ENCODE data around the gene SMYD5. TPM values are rescaled to one million over a fixed set of nuclear protein-coding genes. Genes with fewer than 3 reads are reported as not detected.

The SMYD5 gene
- polyA plus RNA-seq, 4 donors, result 28.9 to 36.4 (median 33.6) TPM

- DNase-seq (ENCODE audit: low read depth in 4 of 4, low spot score in 3 of 4), result no peak
Measured at GRCh38 chr2:73203055-73203681, 10.9 kb upstream of the SMYD5 start.

- no peak for DNase-seq (ENCODE audit: low read depth in 4 of 4, low spot score in 3 of 4)
Measured at GRCh38 chr2:73205611-73206010, 8.4 kb upstream of the SMYD5 start.

GRCh38 chr2:73208258-73208657 is 5.8 kb upstream of the SMYD5 start:
- no peak for DNase-seq (ENCODE audit: low read depth in 4 of 4, low spot score in 3 of 4)

GRCh38 chr2:73210019-73210418 is 4.0 kb upstream of the SMYD5 start:
- DNase-seq (ENCODE audit: low read depth in 4 of 4, low spot score in 3 of 4), result no peak

GRCh38 chr2:73210696-73211095 is 3.3 kb upstream of the SMYD5 start:
- no peak for DNase-seq (ENCODE audit: low read depth in 4 of 4, low spot score in 3 of 4)

GRCh38 chr2:73212098-73212447 is 2.0 kb upstream of the SMYD5 start:
- DNase-seq (ENCODE audit: low read depth in 4 of 4, low spot score in 3 of 4), result no peak

GRCh38 chr2:73212448-73213176 is 1.4 kb upstream of the SMYD5 start:
- DNase-seq (ENCODE audit: low read depth in 4 of 4, low spot score in 3 of 4), result peak in 1 of 4 donors; percentile 16

- no peak for DNase-seq (ENCODE audit: low read depth in 4 of 4, low spot score in 3 of 4)
Measured at GRCh38 chr2:73215254-73215653, 1.2 kb downstream of the SMYD5 start.

- no peak for DNase-seq (ENCODE audit: low read depth in 4 of 4, low spot score in 3 of 4)
Measured at GRCh38 chr2:73217160-73217559, 3.1 kb downstream of the SMYD5 start.

- DNase-seq (ENCODE audit: low read depth in 4 of 4, low spot score in 3 of 4), result no peak
Measured at GRCh38 chr2:73217826-73218225, 3.8 kb downstream of the SMYD5 start.

- no peak for DNase-seq (ENCODE audit: low read depth in 4 of 4, low spot score in 3 of 4)
Measured at GRCh38 chr2:73218298-73218697, 4.3 kb downstream of the SMYD5 start.

GRCh38 chr2:73223821-73224220 is 9.8 kb downstream of the SMYD5 start:
- DNase-seq (ENCODE audit: low read depth in 4 of 4, low spot score in 3 of 4), result no peak

- DNase-seq (ENCODE audit: low read depth in 4 of 4, low spot score in 3 of 4), result no peak
Measured at GRCh38 chr2:73225513-73226360, 11.7 kb downstream of the SMYD5 start.

- no peak for DNase-seq (ENCODE audit: low read depth in 4 of 4, low spot score in 3 of 4)
Measured at GRCh38 chr2:73227086-73227485, 13.0 kb downstream of the SMYD5 start.

- no peak for DNase-seq (ENCODE audit: low read depth in 4 of 4, low spot score in 3 of 4)
Measured at GRCh38 chr2:73228631-73229030, 14.6 kb downstream of the SMYD5 start.

GRCh38 chr2:73232403-73233153 is 18.5 kb downstream of the SMYD5 start:
- no peak for DNase-seq (ENCODE audit: low read depth in 4 of 4, low spot score in 3 of 4)

GRCh38 chr2:73233154-73233931 is 19.3 kb downstream of the SMYD5 start, which contains the start of gene PRADC1:
PRADC1 (minus strand) TSS chr2:73233239; CDS start chr2:73233160, 79 bp downstream.
- DNase-seq (ENCODE audit: low read depth in 4 of 4, low spot score in 3 of 4), result peak; percentile 97 to 99 (median 98)

GRCh38 chr2:73233932-73234832 is 20.1 kb downstream of the SMYD5 start, which contains the start of gene CCT7:
CCT7 (plus strand) TSS chr2:73234308; CDS start chr2:73234379, 71 bp downstream.
- peak; percentile 72 to 89 (median 82) for DNase-seq (ENCODE audit: low read depth in 4 of 4, low spot score in 3 of 4)

Data from left renal pelvis (tissue), 4 donors.